Measurements from ENCODE around the gene GPRC5B. TPM values are rescaled to one million over a fixed set of nuclear protein-coding genes. Genes with fewer than 3 reads are reported as not detected.

The GPRC5B gene
- total RNA-seq, 1 donor from 2014 or later, result 0.46 TPM

GRCh38 chr16:19859603-19860002 lies 25.0 kb downstream of the GPRC5B start:
- TF ChIP-seq CTCF (IDR thresholded peaks at IDR 0.05), result no peak
- no peaks in the 10 kb centered on the region for H3K36me3 Mint-ChIP-seq (ENCODE audit: unreplicated experiment)
- no peak overlapping the region for H3K27ac Mint-ChIP-seq (ENCODE audit: unreplicated experiment)
- no peaks in the 10 kb centered on the region for H3K27me3 Mint-ChIP-seq (ENCODE audit: unreplicated experiment)
- DNase-seq (ENCODE audit: extremely low spot score, unreplicated experiment), result no peak
- no peaks in the 10 kb centered on the region for H3K9me3 Mint-ChIP-seq (ENCODE audit: unreplicated experiment)
- H3K4me3 Mint-ChIP-seq (ENCODE audit: unreplicated experiment), result no peak overlapping the region
- H3K4me1 Mint-ChIP-seq (ENCODE audit: unreplicated experiment), result no peaks in the 10 kb centered on the region

DNA sequence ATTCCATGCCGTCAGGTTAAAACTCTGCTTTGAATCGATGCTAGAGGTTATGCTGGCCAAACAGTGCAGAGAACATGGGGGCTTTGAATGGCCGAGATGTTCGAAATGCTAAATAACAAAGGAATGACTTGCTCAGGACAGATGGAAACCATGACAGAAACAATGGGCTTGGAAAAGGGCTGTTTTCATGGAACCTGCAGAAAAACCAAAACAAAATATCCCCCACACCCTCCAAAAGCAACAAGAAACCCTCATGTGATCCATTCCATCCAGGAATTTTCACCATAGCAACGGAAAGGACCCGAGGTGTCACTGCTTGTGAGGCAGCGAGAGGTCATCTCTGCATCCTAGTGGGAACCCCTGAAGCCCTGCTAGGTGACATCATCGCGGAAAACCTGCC lies 25.5 kb downstream of the GPRC5B start:
- Mint-ChIP-seq H3K4me3 (ENCODE audit: unreplicated experiment) (no peak overlapping the region), H3K36me3 (ENCODE audit: unreplicated experiment) (no peaks in the 10 kb centered on the region)

DNA sequence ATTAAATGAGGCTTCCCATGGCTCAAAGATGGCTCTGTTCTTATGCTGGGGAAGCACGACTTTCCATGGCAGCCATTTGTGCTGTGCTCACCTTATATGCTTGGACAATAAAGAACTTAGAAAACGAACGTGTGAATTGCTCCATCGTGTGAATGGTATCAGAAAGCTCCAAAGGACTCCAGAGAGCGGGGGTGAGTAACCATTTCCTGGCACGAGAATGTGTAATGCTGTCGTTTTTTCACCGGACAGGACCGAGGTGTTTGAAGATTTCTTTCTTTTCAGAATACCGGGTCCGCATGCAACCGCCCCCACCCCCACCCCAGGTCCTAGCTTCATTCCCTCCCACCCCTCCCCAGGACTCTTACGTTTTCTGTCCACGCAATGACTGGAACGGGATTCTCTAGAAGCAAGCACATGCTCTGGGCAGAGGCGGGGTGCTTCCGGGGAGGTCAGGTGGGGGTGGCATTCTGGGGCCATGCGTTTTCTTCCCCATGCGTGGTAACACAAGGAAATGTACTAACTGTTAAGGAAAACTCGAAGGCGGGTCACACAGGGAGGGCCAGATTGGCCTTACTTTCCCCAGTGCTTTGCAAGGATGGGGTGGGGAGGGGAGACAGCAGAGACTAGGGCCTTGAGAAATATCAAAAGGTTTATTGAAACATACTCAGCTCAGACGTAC lies 26.2 kb downstream of the GPRC5B start:
- no peak overlapping the region for H3K27ac Mint-ChIP-seq (ENCODE audit: unreplicated experiment)
- H3K27me3 Mint-ChIP-seq (ENCODE audit: unreplicated experiment), result no peaks in the 10 kb centered on the region
- H3K4me3 Mint-ChIP-seq (ENCODE audit: unreplicated experiment), result no peak overlapping the region
- DNase-seq (ENCODE audit: extremely low spot score, unreplicated experiment), result no peak
- no peaks in the 10 kb centered on the region for H3K9me3 Mint-ChIP-seq (ENCODE audit: unreplicated experiment)
- H3K4me1 Mint-ChIP-seq (ENCODE audit: unreplicated experiment), result no peaks in the 10 kb centered on the region
- no peaks in the 10 kb centered on the region for H3K36me3 Mint-ChIP-seq (ENCODE audit: unreplicated experiment)
- TF ChIP-seq CTCF (IDR thresholded peaks at IDR 0.05), result no peak

More for the DNA sequence above, 25.5 kb downstream of the GPRC5B start:
- H3K4me1 Mint-ChIP-seq (ENCODE audit: unreplicated experiment), result no peaks in the 10 kb centered on the region
- no peak for DNase-seq (ENCODE audit: extremely low spot score, unreplicated experiment)
- no peaks in the 10 kb centered on the region for H3K27me3 Mint-ChIP-seq (ENCODE audit: unreplicated experiment)
- no peak for TF ChIP-seq CTCF (IDR thresholded peaks at IDR 0.05)
- no peak overlapping the region for H3K27ac Mint-ChIP-seq (ENCODE audit: unreplicated experiment)
- no peaks in the 10 kb centered on the region for H3K9me3 Mint-ChIP-seq (ENCODE audit: unreplicated experiment)

DNA sequence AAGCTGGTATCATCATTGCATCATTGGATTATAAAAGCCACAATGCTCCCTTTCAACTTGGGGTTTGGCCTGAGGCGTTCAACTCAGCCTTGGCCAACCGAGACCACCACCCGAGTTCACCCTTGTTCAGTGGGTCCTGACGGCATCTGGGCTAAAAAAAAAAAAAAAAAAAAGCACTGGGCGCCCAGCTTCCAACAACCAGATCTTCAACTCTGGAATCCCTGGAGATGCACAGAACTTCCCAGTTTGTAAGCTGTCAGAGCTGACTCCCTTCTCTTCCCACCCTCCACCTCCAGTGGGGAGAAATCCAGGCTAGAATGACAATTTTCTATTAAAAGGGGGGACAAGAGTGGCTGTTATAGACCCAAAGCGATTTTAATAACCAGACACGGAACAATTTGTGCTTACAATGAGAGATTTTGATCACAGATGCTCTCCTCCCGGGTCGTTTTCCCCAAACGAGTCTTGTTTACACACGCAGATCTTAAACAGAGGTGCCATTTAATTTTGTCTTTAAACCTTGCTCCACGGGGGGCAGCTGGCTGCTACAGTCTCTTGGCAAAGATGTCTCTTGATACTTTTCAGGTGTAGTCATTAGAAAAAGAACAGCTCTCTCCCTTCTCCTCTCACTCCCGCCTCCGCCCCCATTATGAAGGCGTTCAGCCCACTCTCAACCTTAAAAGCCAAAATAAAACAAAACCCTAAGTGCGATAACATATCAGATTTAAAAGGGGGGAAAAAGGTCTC lies 26.9 kb downstream of the GPRC5B start:
- no peaks in the 10 kb centered on the region for H3K9me3 Mint-ChIP-seq (ENCODE audit: unreplicated experiment)
- H3K36me3 Mint-ChIP-seq (ENCODE audit: unreplicated experiment), result no peaks in the 10 kb centered on the region
- no peak overlapping the region for H3K27ac Mint-ChIP-seq (ENCODE audit: unreplicated experiment)
- H3K27me3 Mint-ChIP-seq (ENCODE audit: unreplicated experiment), result no peaks in the 10 kb centered on the region
- H3K4me3 Mint-ChIP-seq (ENCODE audit: unreplicated experiment), result no peak overlapping the region
- H3K4me1 Mint-ChIP-seq (ENCODE audit: unreplicated experiment), result no peaks in the 10 kb centered on the region
- no peak for DNase-seq (ENCODE audit: extremely low spot score, unreplicated experiment)
- TF ChIP-seq CTCF (IDR thresholded peaks at IDR 0.05), result no peak

DNA sequence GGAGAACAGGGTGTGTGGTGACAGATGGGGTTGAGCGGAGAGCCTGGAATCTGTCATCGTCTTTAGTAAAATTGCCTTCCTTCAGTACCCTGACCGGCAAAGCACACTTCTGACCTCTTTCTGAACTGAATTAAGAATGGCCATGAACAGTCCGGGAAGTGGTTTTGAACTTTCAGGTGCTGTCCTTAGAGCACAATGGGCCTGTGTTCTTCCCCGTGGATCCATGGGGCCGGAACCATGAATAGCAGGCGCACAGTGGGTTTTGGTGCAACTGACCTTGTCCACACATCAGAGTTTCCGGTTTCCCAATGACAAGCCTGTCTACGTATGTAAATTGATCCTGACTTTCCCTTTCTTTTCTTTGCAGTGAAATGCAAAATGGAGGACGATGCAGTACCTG lies 28.5 kb downstream of the GPRC5B start:
- Mint-ChIP-seq H3K9me3 (ENCODE audit: unreplicated experiment) (no peaks in the 10 kb centered on the region), H3K27me3 (ENCODE audit: unreplicated experiment) (no peaks in the 10 kb centered on the region), H3K27ac (ENCODE audit: unreplicated experiment) (no peak overlapping the region), H3K4me3 (ENCODE audit: unreplicated experiment) (no peak overlapping the region), H3K36me3 (ENCODE audit: unreplicated experiment) (no peaks in the 10 kb centered on the region), H3K4me1 (ENCODE audit: unreplicated experiment) (no peaks in the 10 kb centered on the region)
- no peak for TF ChIP-seq CTCF (IDR thresholded peaks at IDR 0.05)
- no peak for DNase-seq (ENCODE audit: extremely low spot score, unreplicated experiment)
